ENCODE data around the gene ZBTB16.

Gene ZBTB16

DNA sequence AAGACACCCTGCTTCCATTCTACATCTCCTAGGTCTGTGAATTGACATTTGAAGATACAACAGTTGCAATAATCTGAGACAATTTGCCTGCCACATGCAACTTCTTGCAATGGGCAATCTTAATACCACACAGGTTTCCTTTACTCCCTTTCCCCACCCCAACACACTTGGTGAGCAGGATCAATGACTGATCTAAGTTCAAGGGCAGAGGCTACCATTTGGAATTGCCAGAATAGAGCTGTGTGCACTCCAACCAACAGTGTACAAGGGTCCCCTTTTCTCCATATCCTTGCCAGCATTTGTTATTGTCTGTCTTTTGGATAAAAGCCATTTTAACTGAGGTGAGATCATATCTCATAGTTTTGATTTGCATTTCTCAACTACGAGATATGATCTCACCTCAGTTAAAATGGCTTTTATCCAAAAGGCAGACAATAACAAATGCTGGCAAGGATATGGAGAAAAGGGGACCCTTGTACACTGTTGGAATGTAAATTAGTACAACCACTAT lies 233.7 kb downstream of the ZBTB16 start:
- no peak for DNase-seq

GRCh38 chr11:114295676-114296604 lies 236.4 kb downstream of the ZBTB16 start, which contains the start of gene NNMT:
NNMT (plus strand) TSS chr11:114296399; CDS start chr11:114296557, 158 bp downstream.
- DNase-seq = no peak

DNA sequence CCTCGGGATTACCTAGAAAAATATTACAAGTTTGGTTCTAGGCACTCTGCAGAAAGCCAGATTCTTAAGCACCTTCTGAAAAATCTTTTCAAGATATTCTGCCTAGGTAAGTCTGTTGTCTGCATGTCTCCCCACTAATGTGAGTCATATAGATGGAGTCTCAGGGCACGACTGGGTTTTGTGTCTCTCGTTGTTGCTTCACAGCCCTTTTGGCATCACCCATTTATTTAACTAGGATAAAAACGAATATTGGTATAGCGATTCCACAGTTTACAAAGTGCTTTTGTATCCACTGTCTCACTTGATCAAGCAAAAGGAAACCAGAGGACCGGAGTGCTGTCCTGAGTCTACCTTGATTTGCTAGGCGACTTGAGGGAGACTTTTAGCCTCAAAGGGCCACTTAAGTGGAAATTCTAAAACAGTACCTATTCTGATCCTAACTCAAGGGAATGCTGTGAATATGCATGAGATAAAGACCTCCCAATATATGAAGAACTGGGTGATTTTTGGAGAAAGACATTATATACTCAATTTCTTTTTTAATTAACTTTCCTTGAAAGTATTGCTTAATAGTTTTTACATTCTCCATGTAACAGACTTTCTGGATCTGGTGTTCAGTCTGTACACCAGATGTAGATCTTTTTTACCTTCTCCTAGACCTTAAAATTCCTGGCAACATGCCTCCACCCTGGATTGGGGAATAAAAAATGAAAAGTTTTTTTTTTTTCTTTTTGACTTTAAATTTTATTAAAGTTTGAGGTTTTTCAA lies 237.3 kb downstream of the ZBTB16 start:
- DNase-seq = peak; percentile 19

DNA sequence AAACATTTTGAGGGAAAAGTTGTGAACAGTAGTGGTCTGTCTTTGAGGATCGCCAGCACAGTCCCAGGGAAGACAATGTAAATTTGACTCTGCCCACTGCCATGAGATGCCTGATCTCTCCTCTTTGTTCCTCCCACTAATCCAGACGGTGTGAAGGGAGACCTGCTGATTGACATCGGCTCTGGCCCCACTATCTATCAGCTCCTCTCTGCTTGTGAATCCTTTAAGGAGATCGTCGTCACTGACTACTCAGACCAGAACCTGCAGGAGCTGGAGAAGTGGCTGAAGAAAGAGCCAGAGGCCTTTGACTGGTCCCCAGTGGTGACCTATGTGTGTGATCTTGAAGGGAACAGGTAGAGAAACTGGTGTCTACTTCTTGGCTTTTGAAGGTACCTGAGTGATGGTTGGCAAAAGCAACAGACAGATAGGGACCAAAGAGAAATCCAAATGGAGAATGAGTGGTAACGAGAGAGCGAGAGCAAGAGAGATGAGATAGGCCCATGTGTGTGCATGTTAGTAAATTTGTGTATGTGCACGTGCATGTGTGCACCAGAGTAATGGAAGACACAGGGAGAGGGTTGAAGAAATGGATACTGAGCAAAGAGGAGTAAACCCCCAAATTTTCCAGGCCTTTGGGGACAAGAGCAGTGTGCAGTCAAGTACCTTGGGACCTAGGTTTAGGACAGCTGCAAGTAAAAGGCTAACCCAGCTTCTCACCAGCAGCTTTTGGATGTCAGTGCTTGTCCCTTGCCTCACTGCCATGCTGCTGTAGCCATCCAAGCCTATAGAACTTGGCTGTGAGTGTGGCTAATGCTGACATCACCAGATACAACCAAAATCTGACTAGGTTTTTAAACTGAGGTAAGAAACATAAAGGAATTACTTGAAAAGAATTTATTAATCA lies 238.5 kb downstream of the ZBTB16 start:
- DNase-seq = no peak

DNA sequence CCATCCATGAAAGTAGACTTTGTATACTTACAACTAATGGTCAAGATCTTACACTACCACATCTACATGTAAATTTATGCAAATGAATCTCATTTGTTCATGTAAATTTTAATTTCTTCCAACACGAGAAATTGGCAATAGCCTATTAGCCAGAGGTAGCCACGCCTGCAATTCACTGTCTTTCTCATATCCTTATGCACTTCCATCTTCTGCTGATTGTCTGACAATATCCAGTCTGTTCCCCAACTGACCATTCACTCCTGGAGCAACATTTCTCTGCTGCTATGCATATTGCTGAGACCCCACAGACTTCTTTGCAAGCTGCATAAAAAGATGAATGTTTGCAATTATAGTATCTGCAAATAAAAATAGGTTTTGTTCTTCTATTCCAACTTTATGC lies 239.2 kb downstream of the ZBTB16 start:
- DNase-seq = no peak
